Endothelial cell of umbilical vein (primary cell): ENCODE data around the gene PLCXD1. TPM values are rescaled to one million over a fixed set of nuclear protein-coding genes. Genes with fewer than 3 reads are reported as not detected.

Experiments used
- BruUV-seq: library from RNA; stranded (reverse); fragments of 400-500 nt; replicated peaks from 2 replicates; lab custom pipeline; 2021; lab: Mats Ljungman, UMichigan
- CTCF ChIA-PET: fragments of 300-600, 350-600 bp; sonication (Branson Sonifier 250); formaldehyde crosslinking; loops from one replicate; lab custom pipeline; 2021; ENCODE audit warnings: antibody characterized with exemption, inconsistent platforms; lab: Charles Lee
- POLR2A ChIA-PET: fragments of 300-600, 350-600 bp; sonication (Branson Sonifier 250); formaldehyde crosslinking; loops from one replicate; lab custom pipeline; 2021; ENCODE audit warnings: antibody characterized with exemption, inconsistent platforms; lab: Charles Lee
- DNase-seq: peaks from one replicate; pipeline ENCODE4 v3.0.0-alpha.2; 2011; ENCODE audit warnings: low read depth, low spot score
- FAIRE-seq: peaks from 2 replicates; lab custom pipeline; 2011; peaks lifted over from hg19 to GRCh38; lab: Jason Lieb, UNC
- H2AFZ ChIP-seq: 2 replicates; pipeline ENCODE4 v1.6.0; 2012; ENCODE audit warnings: low read depth, low read length, control low read depth, inconsistent platforms
- H3K27ac ChIP-seq: 2 replicates; pipeline ENCODE4 v1.5.1; 2011; ENCODE audit warnings: low read depth, mild to moderate bottlenecking, control low read depth, low read length, moderate library complexity; ENCODE audit not compliant: insufficient read depth
- H3K27me3 ChIP-seq, 2 experiments: 2 replicates each; pipeline versions ENCODE4 v1.6.0 to v1.6.1; 2011; ENCODE audit warnings: low read length in 2 of 2, mixed read lengths in 1 of 2; ENCODE audit not compliant: control insufficient read depth in 2 of 2, insufficient read depth in 2 of 2
- H3K36me3 ChIP-seq, 2 experiments: 2 replicates in 1 of 2; 3 replicates in 1 of 2; pipeline ENCODE4 v1.5.1; 2011; ENCODE audit warnings: low read length in 2 of 2, mild to moderate bottlenecking in 1 of 2, moderate library complexity in 1 of 2; ENCODE audit not compliant: control insufficient read depth in 2 of 2, insufficient read depth in 2 of 2; ENCODE audit errors: extremely low read depth in 1 of 2
- H3K4me1 ChIP-seq: 3 replicates; pipeline ENCODE4 v1.5.1; 2011; ENCODE audit warnings: mild to moderate bottlenecking, low read length; ENCODE audit not compliant: control insufficient read depth, insufficient read depth; ENCODE audit errors: extremely low read depth
- H3K4me2 ChIP-seq: 2 replicates; pipeline ENCODE4 v1.6.1; 2011; ENCODE audit warnings: low read length, control low read depth, mixed read lengths; ENCODE audit not compliant: insufficient read depth
- H3K4me3 ChIP-seq, 3 experiments: fragments of 200-600 bp in 1 of 3; sonication (generic), shearing (Covaris generic) in 1 of 3; replicated peaks in 1 of 3; 2 replicates each; pipeline ENCODE4 v1.5.1; 2011 to 2016; ENCODE audit warnings: control low read depth in 3 of 3, low read length in 3 of 3, mild to moderate bottlenecking in 2 of 3, inconsistent platforms in 1 of 3, low read depth in 1 of 3, moderate library complexity in 1 of 3; ENCODE audit not compliant: insufficient read depth in 1 of 3
- H3K79me2 ChIP-seq: 2 replicates; pipeline ENCODE4 v1.6.0; 2012; ENCODE audit warnings: low read length, inconsistent platforms; ENCODE audit not compliant: control insufficient read depth, insufficient read depth
- H3K9ac ChIP-seq: replicated peaks from 2 replicates; pipeline ENCODE3; 2011; ENCODE audit warnings: low read length, control low read depth; ENCODE audit not compliant: insufficient read depth; ENCODE audit errors: extremely low read depth
- H3K9me1 ChIP-seq: replicated peaks from 3 replicates; pipeline ENCODE4 v1.6.0; 2011; ENCODE audit warnings: mild to moderate bottlenecking, low read length; ENCODE audit not compliant: control insufficient read depth, insufficient read depth; ENCODE audit errors: extremely low read depth
- H3K9me3 ChIP-seq: replicated peaks from 2 replicates; pipeline ENCODE4 v1.5.1; 2012; ENCODE audit warnings: low read length, inconsistent platforms; ENCODE audit not compliant: control insufficient read depth, insufficient read depth
- H4K20me1 ChIP-seq: replicated peaks from 2 replicates; pipeline ENCODE3; 2011; ENCODE audit warnings: mild to moderate bottlenecking, low read length; ENCODE audit not compliant: control insufficient read depth, insufficient read depth; ENCODE audit errors: extremely low read depth
- EZH2 ChIP-seq: IDR thresholded peaks from 2 replicates; pipeline ENCODE4 v1.6.1; 2012; ENCODE audit warnings: borderline replicate concordance, low read depth, mild to moderate bottlenecking, moderate library complexity, low read length, inconsistent platforms; ENCODE audit not compliant: severe bottlenecking
- JUN ChIP-seq: IDR thresholded peaks from 2 replicates; pipeline ENCODE4 v1.6.1; 2011; ENCODE audit warnings: borderline replicate concordance, low read depth; ENCODE audit not compliant: insufficient read length, insufficient read depth
- MYC ChIP-seq: IDR thresholded peaks from one replicate; pipeline ENCODE4 v1.6.1; 2011; ENCODE audit warnings: mild to moderate bottlenecking, low read depth, low read length
- POLR2A ChIP-seq: IDR thresholded peaks from 2 replicates; pipeline ENCODE4 v1.6.1; 2012; ENCODE audit warnings: low read depth, mild to moderate bottlenecking, control low read depth, low read length
- POLR2AphosphoS5 ChIP-seq: IDR thresholded peaks from 2 replicates; pipeline ENCODE4 v1.6.1; 2012; ENCODE audit warnings: low read depth, mild to moderate bottlenecking, control low read depth, low read length, moderate library complexity; ENCODE audit not compliant: insufficient read depth
- dilution Hi-C: fragments of 300-500 bp; cut with MboI; formaldehyde crosslinking; loops from one replicate; pipeline ENCODE4 v1.15.0; 2019; ENCODE audit warnings: low sequenced_read_pairs; ENCODE audit not compliant: extremely low pct_ligation_motif_present
- intact Hi-C: fragments of 100-400 bp; cut with micrococcal nuclease; formaldehyde crosslinking; loops from one replicate; pipeline ENCODE4 v1.10.0; 2022
- polyA plus RNA-seq, 4 experiments: library from polyadenylated mRNA; depleted of rRNA in 3 of 4; stranded (reverse) in 3 of 4; unstranded in 1 of 4; fragments of >200 nt; gene quantifications; 2 replicates each; pipeline versions ENCODE4 v1.2.1 to v1.2.3, GENCODE V29; 2011 to 2012; ENCODE audit warnings: missing spikeins in 1 of 4
- total RNA-seq: library from RNA; stranded (reverse); gene quantifications from 2 replicates; pipeline ENCODE4 v1.2.3, GENCODE V29; 2021
- TF ChIP-seq, protein P1 (sequence below): IDR thresholded peaks from 2 replicates; pipeline ENCODE4 v1.6.1; 2011; ENCODE audit not compliant: insufficient read depth, insufficient read length
- TF ChIP-seq, protein P2 (sequence below), 2 donors: IDR thresholded peaks; 1 replicate in 1 of 2; 2 replicates in 1 of 2; pipeline ENCODE4 v1.5.1; 2011; ENCODE audit warnings: low read length in 2 of 2, mild to moderate bottlenecking in 2 of 2, moderate library complexity in 2 of 2, control low read depth in 1 of 2, inconsistent platforms in 1 of 2, low read depth in 1 of 2; ENCODE audit not compliant: insufficient read depth in 1 of 2; ENCODE audit errors: extremely low read depth in 1 of 2

Gene PLCXD1
- total and polyA plus RNA-seq, 2 donors (not counting 3 experiments of a cell fraction or from before 2014, with no cell fraction given) = 11.7 to 16.8 TPM

DNA sequence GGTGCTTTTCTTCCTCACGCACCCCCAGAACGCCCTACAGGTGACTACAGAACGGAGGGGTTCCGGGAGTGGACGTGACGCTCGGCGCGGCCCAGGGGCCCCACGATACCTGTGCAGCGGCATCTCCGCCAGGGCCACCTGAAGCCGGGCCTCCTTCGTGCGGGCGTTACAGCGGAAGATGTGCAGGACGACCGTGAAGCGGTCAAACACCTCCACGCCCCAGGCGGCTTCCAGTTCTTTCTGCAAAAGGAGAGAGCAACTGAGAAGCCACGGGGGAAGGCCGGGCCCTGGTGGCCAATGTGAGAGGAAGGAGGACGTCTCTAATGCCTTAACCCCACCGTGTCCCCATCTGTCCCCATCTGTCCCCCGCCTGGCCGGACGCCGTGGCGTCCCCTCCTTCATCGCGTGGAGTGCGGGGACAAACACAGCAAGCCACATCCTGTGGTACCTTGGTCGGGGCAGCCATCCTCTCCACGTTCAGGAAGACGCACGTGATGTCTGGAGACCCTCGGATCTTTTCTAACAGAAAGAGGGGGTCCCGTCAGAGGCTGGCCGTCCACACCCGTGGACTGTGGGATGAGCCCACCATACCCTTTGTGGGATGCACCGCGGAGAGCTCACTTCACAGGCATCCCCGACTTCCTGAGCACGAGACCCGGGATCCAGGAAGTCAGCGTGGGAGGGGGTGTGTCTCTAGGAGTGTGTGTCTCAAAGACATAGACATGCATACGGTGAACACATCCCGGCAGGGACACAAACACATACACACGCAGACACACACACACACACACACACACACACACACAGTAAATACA lies 33.8 kb downstream of the PLCXD1 start:
- Histone ChIP-seq H3K79me2 (peaks cover 18% of the 10 kb centered on the region), H3K4me2 (no peak overlapping the region), H3K9ac (no peak overlapping the region), H3K4me3 (no peak overlapping the region), H3K27ac (no peak overlapping the region), H4K20me1 (no peaks in the 10 kb centered on the region), H3K9me1 (no peaks in the 10 kb centered on the region), H3K27me3 (no peaks in the 10 kb centered on the region), H2AFZ (no peak overlapping the region), H3K36me3 (peaks cover 7 to 14% of the 10 kb centered on the region in 2 experiments), H3K4me1 (no peaks in the 10 kb centered on the region), H3K9me3 (no peaks in the 10 kb centered on the region)
- ChIA-PET CTCF (no interaction called here), POLR2A (no interaction called here)
- DNase-seq = peak; percentile 25
- no peak for FAIRE-seq
- dilution Hi-C loops (no loop called here), intact Hi-C loops (no loop called here)
- TF ChIP-seq MYC = no peak
- no TSS peak for BruUV-seq

DNA sequence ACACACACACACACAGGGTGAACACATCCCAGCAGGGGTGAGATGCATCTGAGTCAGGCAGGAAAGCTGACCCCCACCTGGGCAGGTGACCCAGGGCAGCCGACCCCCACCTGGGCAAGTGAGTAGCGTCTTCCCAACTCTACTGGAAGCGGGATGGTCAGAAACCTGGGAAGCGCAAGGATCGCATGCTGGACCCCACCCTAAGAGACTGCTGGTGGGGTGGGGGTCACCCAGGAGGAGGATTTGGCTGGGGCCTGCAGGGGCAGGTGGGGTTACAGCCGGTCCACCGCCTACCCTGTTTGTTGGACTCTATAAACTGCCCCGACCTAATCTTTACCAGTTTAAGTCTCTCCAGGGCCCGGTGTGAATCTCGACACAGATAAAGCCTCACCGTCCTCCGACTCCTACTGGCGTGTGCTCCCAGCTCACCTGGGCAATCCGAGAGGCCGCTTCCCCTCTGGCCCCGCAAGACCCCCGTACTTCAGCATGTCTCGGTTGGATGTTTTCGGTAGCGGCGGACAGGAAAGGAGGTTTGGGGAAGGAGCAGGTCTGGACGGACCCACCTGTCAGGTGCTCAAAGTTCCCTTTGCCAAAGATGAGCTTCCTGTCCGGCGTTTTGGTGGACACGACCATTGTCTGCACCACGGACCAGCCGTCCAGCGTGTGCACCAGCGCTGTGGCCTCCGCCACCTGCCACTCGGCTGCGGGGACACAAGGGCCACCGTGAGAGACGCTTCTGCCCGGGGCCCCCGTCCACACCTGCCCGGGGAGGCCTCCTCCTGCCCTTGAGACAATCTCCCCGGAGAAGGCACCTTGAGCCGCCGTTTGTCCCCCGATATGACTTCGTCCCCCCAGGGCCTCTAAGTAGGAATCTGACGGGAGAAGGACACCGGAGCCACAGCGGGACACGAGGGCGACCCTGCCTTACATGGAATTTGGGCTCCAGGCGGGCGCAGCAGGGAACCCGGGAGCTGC lies 35.5 kb downstream of the PLCXD1 start:
- Histone ChIP-seq H3K4me3 (no peak overlapping the region), H3K36me3 (peaks cover 7 to 12% of the 10 kb centered on the region in 2 experiments), H3K4me2 (no peak overlapping the region), H3K4me1 (peaks cover 5% of the 10 kb centered on the region), H4K20me1 (no peaks in the 10 kb centered on the region), H2AFZ (no peak overlapping the region), H3K27me3 (no peaks in the 10 kb centered on the region), H3K9ac (no peak overlapping the region), H3K79me2 (peaks cover 19% of the 10 kb centered on the region), H3K9me3 (no peaks in the 10 kb centered on the region), H3K27ac (no peak overlapping the region), H3K9me1 (no peaks in the 10 kb centered on the region)
- intact Hi-C loops (no loop called here), dilution Hi-C loops (no loop called here)
- FAIRE-seq (no peak), DNase-seq (no peak)
- ChIA-PET POLR2A (no interaction called here), CTCF (no interaction called here)
- no TSS peak for BruUV-seq
- TF ChIP-seq POLR2A (no peak), JUN (no peak), POLR2AphosphoS5 (no peak), EZH2 (no peak), MYC (no peak)
- TF ChIP-seq, protein P1, sequence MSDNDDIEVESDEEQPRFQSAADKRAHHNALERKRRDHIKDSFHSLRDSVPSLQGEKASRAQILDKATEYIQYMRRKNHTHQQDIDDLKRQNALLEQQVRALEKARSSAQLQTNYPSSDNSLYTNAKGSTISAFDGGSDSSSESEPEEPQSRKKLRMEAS = no peak
- TF ChIP-seq, protein P2, sequence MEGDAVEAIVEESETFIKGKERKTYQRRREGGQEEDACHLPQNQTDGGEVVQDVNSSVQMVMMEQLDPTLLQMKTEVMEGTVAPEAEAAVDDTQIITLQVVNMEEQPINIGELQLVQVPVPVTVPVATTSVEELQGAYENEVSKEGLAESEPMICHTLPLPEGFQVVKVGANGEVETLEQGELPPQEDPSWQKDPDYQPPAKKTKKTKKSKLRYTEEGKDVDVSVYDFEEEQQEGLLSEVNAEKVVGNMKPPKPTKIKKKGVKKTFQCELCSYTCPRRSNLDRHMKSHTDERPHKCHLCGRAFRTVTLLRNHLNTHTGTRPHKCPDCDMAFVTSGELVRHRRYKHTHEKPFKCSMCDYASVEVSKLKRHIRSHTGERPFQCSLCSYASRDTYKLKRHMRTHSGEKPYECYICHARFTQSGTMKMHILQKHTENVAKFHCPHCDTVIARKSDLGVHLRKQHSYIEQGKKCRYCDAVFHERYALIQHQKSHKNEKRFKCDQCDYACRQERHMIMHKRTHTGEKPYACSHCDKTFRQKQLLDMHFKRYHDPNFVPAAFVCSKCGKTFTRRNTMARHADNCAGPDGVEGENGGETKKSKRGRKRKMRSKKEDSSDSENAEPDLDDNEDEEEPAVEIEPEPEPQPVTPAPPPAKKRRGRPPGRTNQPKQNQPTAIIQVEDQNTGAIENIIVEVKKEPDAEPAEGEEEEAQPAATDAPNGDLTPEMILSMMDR (IDR thresholded peaks at IDR 0.05; ENCODE audit: extremely low read depth in 1 of 2, insufficient read depth in 1 of 2, low read depth in 1 of 2, low read length in 2 of 2) = no peak
